OCI-LY7 (cell line): ENCODE results near the gene GPLD1. TPM values are rescaled to one million over a fixed set of nuclear protein-coding genes. Genes with fewer than 3 reads are reported as not detected.

Experiments
- BruUV-seq: library from RNA; stranded (reverse); fragments of 400-500 nt; replicated peaks from 2 replicates; lab custom pipeline; 2021; lab: Mats Ljungman, UMichigan
- CTCF ChIA-PET: fragments of 300-600 bp; sonication (Branson Sonifier 250); formaldehyde crosslinking; loops from one replicate; lab custom pipeline; 2022; ENCODE audit warnings: antibody characterized with exemption; ENCODE audit not compliant: unreplicated experiment; lab: Charles Lee
- POLR2A ChIA-PET: fragments of 300-600 bp; sonication (Branson Sonifier 250); formaldehyde crosslinking; loops from one replicate; lab custom pipeline; 2022; ENCODE audit warnings: antibody characterized with exemption; lab: Charles Lee
- DNase-seq: peaks from one replicate; pipeline ENCODE4 v3.0.0-alpha.2; 2015; ENCODE audit warnings: low spot score
- H2AFZ ChIP-seq: fragments of 200-600 bp; sonication (generic), shearing (Covaris generic); 2 replicates; pipeline ENCODE4 v1.6.1; 2014; ENCODE audit warnings: mild to moderate bottlenecking, antibody characterized with exemption, low read length, moderate library complexity
- H3K27ac ChIP-seq: fragments of 200-600 bp; sonication (generic); 2 replicates; pipeline ENCODE4 v1.5.1; 2014; ENCODE audit warnings: mixed run types, low read depth, mild to moderate bottlenecking, moderate library complexity, low read length, inconsistent platforms; ENCODE audit not compliant: poor library complexity, severe bottlenecking
- H3K36me3 ChIP-seq: fragments of 200-600 bp; sonication (generic); 2 replicates; pipeline ENCODE4 v1.6.1; 2014; ENCODE audit warnings: mild to moderate bottlenecking, antibody characterized with exemption, low read length, moderate library complexity, mixed read lengths; ENCODE audit not compliant: insufficient read depth
- H3K4me1 ChIP-seq: fragments of 200-600 bp; sonication (generic); 2 replicates; pipeline ENCODE4 v1.5.1; 2014; ENCODE audit warnings: mild to moderate bottlenecking, low read length; ENCODE audit not compliant: insufficient read depth, poor library complexity, severe bottlenecking
- H3K4me2 ChIP-seq: fragments of 200-600 bp; sonication (generic); 2 replicates; pipeline ENCODE4 v1.6.1; 2014; ENCODE audit warnings: mild to moderate bottlenecking, low read length
- H3K4me3 ChIP-seq: fragments of 200-600 bp; sonication (generic); 2 replicates; pipeline ENCODE4 v1.5.1; 2014; ENCODE audit warnings: mild to moderate bottlenecking, low read depth, low read length; ENCODE audit not compliant: poor library complexity, severe bottlenecking
- H3K79me2 ChIP-seq: fragments of 200-600 bp; sonication (generic); 2 replicates; pipeline ENCODE4 v1.6.1; 2016; ENCODE audit warnings: low read depth, mild to moderate bottlenecking, low read length, moderate library complexity, mixed read lengths; ENCODE audit not compliant: insufficient read depth
- H3K9me2 ChIP-seq: fragments of 200-600 bp; sonication (generic); 2 replicates; pipeline ENCODE4 v1.6.1; 2016; ENCODE audit warnings: mild to moderate bottlenecking, low read length, mixed read lengths; ENCODE audit not compliant: insufficient read depth
- H3K9me3 ChIP-seq: fragments of 200-600 bp; sonication (generic); 2 replicates; pipeline ENCODE4 v1.6.1; 2014; ENCODE audit warnings: mild to moderate bottlenecking, mixed run types, low read length, mixed read lengths
- H4K20me1 ChIP-seq: fragments of 200-600 bp; sonication (generic); 2 replicates; pipeline ENCODE4 v1.6.1; 2014; ENCODE audit warnings: mild to moderate bottlenecking, antibody characterized with exemption, low read length, moderate library complexity, mixed read lengths; ENCODE audit not compliant: insufficient read depth
- CTCF ChIP-seq: fragments of 200-600 bp; sonication (generic); conservative IDR thresholded peaks from 2 replicates; pipeline ENCODE4 v1.5.1; 2014; ENCODE audit warnings: mild to moderate bottlenecking, antibody characterized with exemption, low read length, moderate library complexity, mixed read lengths
- EZH2phosphoT487 ChIP-seq: fragments of 200-600 bp; sonication (generic); IDR thresholded peaks from 2 replicates; pipeline ENCODE4 v1.6.1; 2018; ENCODE audit warnings: low read depth, borderline replicate concordance, mild to moderate bottlenecking, mixed run types, antibody characterized with exemption, low read length, moderate library complexity, mixed read lengths
- intact Hi-C: fragments of 100-400 bp; cut with micrococcal nuclease; formaldehyde crosslinking; loops from one replicate; pipeline ENCODE4 v1.10.0; 2022; ENCODE audit not compliant: unreplicated experiment
- total RNA-seq, 2 experiments: library from RNA; depleted of rRNA in 1 of 2; stranded (reverse); fragments of >200 nt in 1 of 2; shearing (Covaris generic) in 1 of 2; gene quantifications; 2 replicates each; pipeline ENCODE4 v1.2.3, GENCODE V29; 2014 to 2022

GPLD1 gene
- total RNA-seq, 2 experiments from 2014 or later = 55.6 to 60.7 TPM

GRCh38 chr6:24451581-24452388, 37.6 kb downstream of the GPLD1 start:
- Histone ChIP-seq H3K9me3 (no peaks in the 10 kb centered on the region), H3K9me2 (no peaks in the 10 kb centered on the region), H3K4me2 (no peak overlapping the region), H2AFZ (no peak overlapping the region), H4K20me1 (no peaks in the 10 kb centered on the region), H3K27ac (no peak overlapping the region), H3K36me3 (peaks cover 42% of the 10 kb centered on the region), H3K4me3 (no peak overlapping the region), H3K79me2 (no peaks in the 10 kb centered on the region), H3K4me1 (no peaks in the 10 kb centered on the region)
- intact Hi-C loops = no loop called here
- peak; percentile 10 for DNase-seq
- TF ChIP-seq EZH2phosphoT487 (no peak), CTCF (no peak)
- ChIA-PET CTCF (no interaction called here), POLR2A (interaction anchor here (0.6 to 1.9 kb wide), 2 partner anchors 7 to 585 kb away, joined by 4 to 5 read pairs; no protein-coding TSS in a partner anchor)
- BruUV-seq = no TSS peak

- no TSS peak for BruUV-seq
- H3K36me3 ChIP-seq = peaks cover 43% of the 10 kb centered on the region
- H4K20me1 ChIP-seq = no peaks in the 10 kb centered on the region
- intact Hi-C loops = no loop called here
- ChIA-PET POLR2A (interaction anchor here (0.5 kb wide), 1 partner anchor 617 kb away, joined by 3 read pairs; no protein-coding TSS in a partner anchor), CTCF (no interaction called here)
- H3K9me3 ChIP-seq = no peaks in the 10 kb centered on the region
- TF ChIP-seq CTCF (no peak), EZH2phosphoT487 (no peak)
- H3K79me2 ChIP-seq = no peaks in the 10 kb centered on the region
- H3K4me3 ChIP-seq = no peak overlapping the region
- no peak for DNase-seq
- H3K27ac ChIP-seq = no peak overlapping the region
- H2AFZ ChIP-seq = no peak overlapping the region
- no peaks in the 10 kb centered on the region for H3K4me1 ChIP-seq
- no peaks in the 10 kb centered on the region for H3K9me2 ChIP-seq
- no peak overlapping the region for H3K4me2 ChIP-seq
Observed at GRCh38 chr6:24448828-24449525, 40.4 kb downstream of the GPLD1 start.
